NOMO-1 (cell line): Measurements from ENCODE around the gene MED9.

Source experiments
- DNase-seq, 2 experiments: peaks; one replicate each; lab custom pipeline; 2025; ENCODE audit not compliant: unreplicated experiment in 2 of 2; lab: John Stamatoyannopoulos, UW

MED9 gene

GRCh38 chr17:17514993-17515933 lies 38.5 kb downstream of the MED9 start:
- no peak for DNase-seq

DNA sequence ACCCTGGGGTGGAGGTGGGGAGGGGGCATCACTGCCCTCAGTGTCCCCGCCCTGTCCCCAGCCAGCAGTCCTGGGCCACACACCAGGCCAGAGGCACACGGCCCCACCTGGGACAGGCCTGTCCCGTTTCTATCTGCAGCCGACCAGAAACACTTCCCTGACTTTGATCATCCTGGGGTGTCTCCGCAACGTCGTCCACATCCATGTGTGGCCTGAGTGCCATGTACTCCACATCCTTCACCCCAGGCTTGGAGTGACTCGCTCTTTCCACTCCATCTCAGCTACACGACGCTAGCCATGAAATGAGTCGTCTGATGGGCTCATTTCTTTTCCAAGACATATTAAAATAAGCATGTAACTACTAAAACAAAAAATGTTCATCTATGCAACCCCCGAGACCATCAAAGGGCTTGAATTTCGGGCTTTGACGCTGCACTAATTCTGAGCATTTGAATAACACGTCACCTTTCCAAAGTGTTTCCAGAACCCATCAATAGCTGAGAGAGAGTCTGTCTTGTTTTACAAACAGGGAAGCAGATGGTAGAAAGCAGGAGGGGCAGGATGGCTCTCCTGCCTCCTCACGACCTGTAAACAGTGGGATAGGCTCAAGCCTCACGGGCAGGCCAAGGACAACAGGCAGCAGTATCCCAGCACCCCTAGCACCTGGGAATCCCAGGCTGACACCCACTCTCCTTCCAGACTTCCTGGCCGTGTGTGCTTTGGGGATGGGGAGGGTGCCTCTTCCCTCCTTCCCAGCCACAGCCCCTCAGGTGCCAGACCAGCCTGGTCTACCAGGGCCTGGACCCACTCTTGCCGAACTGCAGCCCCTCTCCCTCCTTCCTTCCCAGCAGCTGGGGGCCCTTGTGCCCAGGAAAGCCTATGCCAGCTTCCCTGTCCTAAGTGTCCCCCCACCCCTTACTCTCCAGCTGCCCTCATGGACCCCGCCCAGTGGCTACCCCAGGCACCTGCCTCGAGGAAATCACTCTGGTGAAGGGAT lies 39.4 kb downstream of the MED9 start:
- no peak for DNase-seq

DNA sequence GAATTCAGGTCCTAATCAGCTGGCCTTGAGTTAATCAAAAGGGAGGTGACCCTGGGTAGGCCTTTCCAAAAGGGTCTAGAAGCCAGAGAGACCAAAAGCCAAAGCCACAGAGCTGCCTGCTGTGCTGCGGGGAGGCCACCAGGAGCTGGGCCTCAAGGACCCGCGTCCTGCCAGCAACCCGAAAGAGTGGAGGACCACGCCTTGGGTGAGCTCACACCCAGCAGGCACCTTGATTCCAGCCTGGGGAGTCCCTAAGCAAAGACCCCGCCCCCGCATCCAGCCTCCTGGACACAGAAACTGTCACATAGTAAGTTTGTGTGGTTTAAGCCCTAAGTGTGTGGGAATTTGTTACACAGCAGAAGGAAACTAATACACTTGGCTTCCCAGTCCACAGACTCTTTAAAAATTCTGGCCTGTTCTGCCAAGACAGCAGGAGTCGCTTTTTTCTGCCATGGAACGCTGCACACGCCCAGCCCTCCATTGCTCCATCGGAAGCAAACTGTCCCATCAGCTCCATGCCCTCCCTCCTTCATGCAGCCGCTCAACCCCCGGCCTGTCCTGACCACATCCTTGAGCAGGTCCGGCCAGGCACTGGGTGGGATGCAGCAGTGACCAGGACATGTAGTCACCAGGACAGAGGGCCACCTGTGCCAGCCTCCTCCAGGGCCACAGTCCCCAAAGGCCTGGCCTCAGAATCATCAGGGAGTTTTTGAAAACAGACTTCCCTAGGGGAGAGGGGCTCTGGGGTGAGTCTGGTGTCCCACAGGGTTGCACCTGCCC lies 40.3 kb downstream of the MED9 start:
- no peak for DNase-seq

DNA sequence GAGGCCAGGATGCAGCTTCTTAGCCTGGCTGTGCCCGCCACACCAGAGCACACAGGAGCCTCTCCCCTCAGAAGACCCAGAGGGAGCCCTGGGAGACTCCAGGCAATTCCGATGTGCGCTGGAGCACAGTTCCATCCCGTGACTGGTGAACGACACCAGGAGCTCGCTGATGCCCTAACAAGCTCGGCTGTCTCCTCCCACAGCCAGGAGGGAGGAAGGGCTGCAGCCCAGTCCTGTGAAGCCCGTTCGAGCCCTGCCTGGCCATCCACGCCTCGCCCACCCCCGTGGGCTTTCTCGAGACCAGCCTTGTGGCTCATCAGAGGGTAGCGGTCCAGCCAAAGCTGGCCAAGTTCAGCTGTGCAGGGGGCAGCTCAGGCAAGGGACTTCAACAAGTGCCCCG lies 41.2 kb downstream of the MED9 start:
- DNase-seq = no peak

- no peak for DNase-seq
Observed at GRCh38 chr17:17518951-17519350, 42.2 kb downstream of the MED9 start.

- DNase-seq = no peak
Observed at GRCh38 chr17:17519886-17520285, 43.1 kb downstream of the MED9 start.

GRCh38 chr17:17520599-17521232 lies 43.9 kb downstream of the MED9 start:
- DNase-seq = no peak

- no peak for DNase-seq
Observed at GRCh38 chr17:17523001-17523730, 46.4 kb downstream of the MED9 start.

GRCh38 chr17:17523731-17524490 lies 47.1 kb downstream of the MED9 start:
- no peak for DNase-seq

- no peak for DNase-seq
Observed at GRCh38 chr17:17525311-17525710, 48.5 kb downstream of the MED9 start.

DNA sequence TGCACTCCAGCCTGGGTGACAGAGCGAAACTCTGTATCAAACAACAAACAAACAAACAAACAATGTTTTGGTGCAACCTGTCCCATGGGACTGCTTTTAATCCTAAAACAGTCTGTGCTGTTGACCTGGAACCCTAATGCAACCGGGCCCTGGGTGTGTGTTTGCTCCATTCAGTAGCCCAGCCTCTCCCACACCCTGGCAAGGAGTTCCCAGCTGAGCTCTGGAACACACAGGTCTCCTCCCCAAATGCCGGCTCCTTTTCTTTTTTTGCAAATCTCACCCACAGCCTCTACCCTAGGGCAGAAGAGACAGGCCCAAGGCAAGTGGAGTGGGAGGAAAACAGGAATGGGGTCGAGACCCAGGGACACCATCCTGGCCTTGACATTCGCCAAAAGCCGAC lies 49.2 kb downstream of the MED9 start:
- DNase-seq = no peak

- no peak for DNase-seq
Observed at GRCh38 chr17:17526369-17526768, 49.6 kb downstream of the MED9 start.

DNA sequence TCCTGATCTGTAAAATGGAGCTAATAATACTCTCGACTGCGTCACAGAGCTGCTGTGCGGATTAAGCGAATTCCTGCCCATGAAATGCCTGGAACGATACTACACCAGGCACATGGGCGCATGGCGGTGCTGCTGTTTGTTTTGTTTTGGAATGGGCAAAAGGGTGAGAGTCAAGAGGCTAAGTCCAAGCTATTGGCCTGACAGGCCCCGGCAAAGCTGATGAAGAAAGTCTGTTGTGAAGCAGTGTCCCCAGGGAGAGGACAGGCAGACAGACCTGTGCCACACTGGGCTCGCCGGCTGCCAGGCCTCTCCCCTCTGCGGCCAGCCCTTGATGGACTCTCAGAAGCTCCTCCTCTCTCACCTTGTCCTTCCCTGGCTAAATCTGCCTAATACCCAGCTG lies 50.7 kb downstream of the MED9 start:
- no peak for DNase-seq

DNA sequence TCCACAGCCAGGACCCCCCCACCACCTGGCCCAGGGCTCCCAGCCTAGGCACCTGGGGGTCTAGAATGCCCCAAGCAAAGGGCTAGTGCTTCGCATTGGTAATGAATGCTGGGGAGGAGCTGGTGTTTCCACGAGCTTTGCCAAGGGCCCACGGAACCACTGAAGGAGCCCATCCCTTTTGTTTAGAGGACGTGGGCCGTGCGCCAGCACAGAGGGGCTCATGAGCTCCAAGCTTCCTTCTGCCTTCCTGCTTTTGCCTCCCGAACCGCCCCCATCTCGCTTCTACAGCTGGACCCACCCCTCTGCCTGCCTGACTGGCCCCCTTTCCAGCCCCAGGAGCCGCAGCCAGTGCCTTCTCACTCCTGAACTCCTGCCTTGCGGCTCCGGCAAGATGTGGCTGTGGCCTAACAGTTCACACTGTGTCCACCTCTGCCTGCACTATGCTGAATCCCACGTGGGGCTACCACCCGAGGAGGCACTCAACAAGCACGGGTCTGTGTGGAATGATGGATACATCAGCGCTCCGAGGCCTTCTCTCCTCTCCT lies 51.2 kb downstream of the MED9 start:
- DNase-seq = no peak

GRCh38 chr17:17528696-17529652 lies 52.2 kb downstream of the MED9 start:
- DNase-seq = no peak

- DNase-seq = no peak
Observed at GRCh38 chr17:17531156-17531555, 54.4 kb downstream of the MED9 start.

DNA sequence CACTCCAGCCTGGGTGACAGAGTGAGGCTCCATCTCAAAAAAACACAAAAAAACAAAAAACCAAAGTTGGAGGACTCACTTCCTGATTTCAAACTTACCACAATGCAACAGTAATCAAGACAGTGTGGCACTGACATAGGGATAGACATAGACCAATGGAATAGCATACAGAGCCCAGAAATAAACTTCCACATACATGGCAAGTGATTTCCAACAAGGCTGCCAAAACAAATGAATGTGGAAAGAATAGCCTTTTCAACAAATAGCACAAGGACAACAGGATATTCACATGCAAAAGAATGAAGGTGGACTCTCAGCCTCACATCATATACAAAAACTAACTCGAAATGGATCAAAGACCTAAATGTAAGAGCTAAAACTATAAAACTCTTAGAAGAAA lies 56.2 kb downstream of the MED9 start:
- no peak for DNase-seq
